Left renal pelvis (tissue), 4 donors: ENCODE results near the gene CCDC47. TPM values are rescaled to one million over a fixed set of nuclear protein-coding genes. Genes with fewer than 3 reads are reported as not detected.

Experiments used
- DNase-seq, 4 donors: peaks; one replicate each; pipeline ENCODE4 v3.0.0-alpha.2; 2013; ENCODE audit warnings: low read depth in 4 of 4, low spot score in 3 of 4
- polyA plus RNA-seq, 4 donors: library from polyadenylated mRNA; unstranded; fragments of 120-200 nt; gene quantifications; one replicate each; pipeline ENCODE4 v1.2.1, GENCODE V29; 2013; ENCODE audit not compliant: insufficient read length in 4 of 4

The CCDC47 gene
- polyA plus RNA-seq, 4 donors, result 60.3 to 120 (median 105) TPM

DNA sequence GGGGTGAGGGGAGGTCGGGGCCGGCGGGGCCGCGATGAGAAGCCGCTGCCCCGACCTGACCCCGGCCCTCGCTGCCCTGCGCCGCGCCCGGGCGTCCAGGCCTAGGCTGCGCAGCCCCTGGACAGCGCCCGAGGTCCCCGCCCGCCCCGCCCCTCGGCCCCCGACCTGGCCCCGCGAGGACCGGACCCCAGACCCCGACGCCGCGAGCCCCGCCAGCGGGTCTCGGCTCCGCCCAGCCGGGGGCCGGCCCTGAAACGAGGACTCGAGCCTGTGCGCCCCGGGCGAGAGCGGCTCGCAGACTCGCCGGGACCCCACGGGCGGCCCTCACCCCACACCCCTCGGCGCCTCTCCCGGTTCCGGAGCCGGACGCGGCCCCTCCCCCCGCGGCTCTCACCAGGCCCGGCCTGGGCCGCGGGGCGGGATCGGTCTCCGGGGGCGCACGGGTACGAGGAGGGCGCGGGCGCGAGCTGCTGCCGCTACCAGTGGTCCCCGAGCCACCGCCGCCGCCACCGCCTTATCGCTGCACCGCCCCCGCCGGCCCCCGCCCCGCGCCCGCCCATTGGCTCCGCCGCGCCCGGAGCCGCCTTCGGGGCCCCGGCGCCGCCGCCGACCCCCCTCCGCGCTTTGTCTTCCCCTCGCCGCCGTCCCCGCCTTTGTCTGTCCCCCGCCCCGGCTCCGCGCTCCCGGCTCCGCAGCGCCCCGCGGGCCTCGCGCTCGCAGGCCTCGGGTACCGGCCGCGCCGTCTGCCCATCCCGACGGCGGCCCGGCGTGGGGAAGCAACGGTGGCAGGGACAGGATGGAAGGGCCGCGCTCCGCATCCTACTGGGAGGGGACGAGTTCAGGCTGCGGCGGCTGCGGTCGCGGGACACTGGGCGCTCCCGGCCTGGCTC lies 73.5 kb downstream of the CCDC47 start, which contains the start of gene LIMD2:
TSS of gene LIMD2 (minus strand) at position 488 of the 890 bp plus-strand sequence. CDS start 827 bp downstream, outside the sequence.
- no peak for DNase-seq

- no peak for DNase-seq
Measured at GRCh38 chr17:63698886-63699637, 74.3 kb downstream of the CCDC47 start.

DNA sequence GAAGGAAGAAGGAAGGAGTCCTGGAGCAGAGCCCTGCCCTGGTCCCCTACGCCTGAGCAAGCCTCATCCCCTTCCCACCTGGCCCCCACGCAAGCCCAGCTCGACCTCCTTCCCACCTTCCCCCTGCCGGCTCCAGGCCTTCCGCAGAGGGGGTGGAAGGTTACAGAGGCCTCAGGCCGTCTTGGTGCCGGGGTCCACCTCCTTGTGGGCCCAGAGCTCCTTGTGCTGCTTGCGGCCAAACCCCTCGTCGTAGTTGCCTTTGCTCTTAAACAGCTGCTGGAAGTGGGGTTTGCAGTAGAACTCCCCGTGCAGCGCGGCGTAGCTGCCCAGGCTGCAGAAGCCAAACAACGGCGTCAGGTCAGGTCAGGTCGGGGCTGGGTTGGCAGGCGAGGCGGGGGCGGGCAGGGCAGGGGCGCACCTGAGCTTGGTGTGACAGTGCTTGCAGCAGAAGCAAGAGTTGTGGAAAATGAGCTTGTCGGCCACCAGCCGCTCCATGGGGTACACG lies 75.0 kb downstream of the CCDC47 start:
- no peak for DNase-seq

GRCh38 chr17:63697341-63698286 lies 75.8 kb downstream of the CCDC47 start:
- DNase-seq, result no peak

- DNase-seq, result no peak
Measured at GRCh38 chr17:63696381-63696961, 76.9 kb downstream of the CCDC47 start.

GRCh38 chr17:63695889-63696288 lies 77.5 kb downstream of the CCDC47 start:
- no peak for DNase-seq

Other genes with a start within 250 kb of the CCDC47 start
- 100 to 1,000 TPM in 3 of 4 donors, 10 to 100 TPM in 1; 68.7 to 120 (median 110) TPM for gene DCAF7, start 223.1 kb downstream of the CCDC47 start, polyA plus RNA-seq
- gene TACO1, start 172.7 kb downstream of the CCDC47 start, polyA plus RNA-seq, result 10 to 100 TPM; 13.6 to 28.2 (median 25.7) TPM
- gene MAP3K3, start 151.2 kb downstream of the CCDC47 start, polyA plus RNA-seq, result 10 to 100 TPM; 27.5 to 40.8 (median 30.4) TPM
- 10 to 100 TPM; 20.0 to 37.0 (median 23.2) TPM for gene LIMD2, start 73.5 kb downstream of the CCDC47 start, polyA plus RNA-seq
- gene STRADA, start 31.8 kb downstream of the CCDC47 start, polyA plus RNA-seq, result 10 to 100 TPM; 36.6 to 73.5 (median 44.7) TPM
- gene DDX42, start 573 bp upstream of the CCDC47 start, polyA plus RNA-seq, result 100 to 1,000 TPM; 155 to 200 (median 186) TPM
- gene PSMC5, start 53.8 kb upstream of the CCDC47 start, polyA plus RNA-seq, result 100 to 1,000 TPM; 122 to 197 (median 173) TPM
- 10 to 100 TPM; 40.5 to 83.2 (median 59.9) TPM for gene FTSJ3, start 54.1 kb upstream of the CCDC47 start, polyA plus RNA-seq
- 10 to 100 TPM; 42.7 to 61.0 (median 55.5) TPM for gene SMARCD2, start 69.1 kb upstream of the CCDC47 start, polyA plus RNA-seq
- under 1 TPM in 2 of 4 donors, not detected in 2; 0.17 to 0.90 TPM for gene CSH2, start 100.1 kb upstream of the CCDC47 start, polyA plus RNA-seq
- gene GH2, start 108.3 kb upstream of the CCDC47 start, polyA plus RNA-seq, result not detected
- gene CSH1, start 123.0 kb upstream of the CCDC47 start, polyA plus RNA-seq, result 1 to 10 TPM in 1 of 4 donors, not detected in 3; 2.7 TPM
- gene CSHL1, start 137.7 kb upstream of the CCDC47 start, polyA plus RNA-seq, result not detected
- not detected for gene GH1, start 145.2 kb upstream of the CCDC47 start, polyA plus RNA-seq
- gene CD79B, start 158.7 kb upstream of the CCDC47 start, polyA plus RNA-seq, result 1 to 10 TPM; 1.2 to 3.5 (median 2.7) TPM
- gene SCN4A, start 199.3 kb upstream of the CCDC47 start, polyA plus RNA-seq, result 1 to 10 TPM in 2 of 4 donors, under 1 TPM in 2; 0.67 to 1.5 (median 1.1) TPM
- gene PRR29, start 224.8 kb upstream of the CCDC47 start, polyA plus RNA-seq, result 1 to 10 TPM; 1.2 to 3.9 (median 3.1) TPM
- 10 to 100 TPM; 21.7 to 27.7 (median 26.7) TPM for gene ICAM2, start 247.0 kb upstream of the CCDC47 start, polyA plus RNA-seq